ENCODE results near the gene KRTAP10-11.

GRCh38 chr21:44615911-44616590 is 30.2 kb upstream of the KRTAP10-11 start:
- TF ChIP-seq, protein P1, sequence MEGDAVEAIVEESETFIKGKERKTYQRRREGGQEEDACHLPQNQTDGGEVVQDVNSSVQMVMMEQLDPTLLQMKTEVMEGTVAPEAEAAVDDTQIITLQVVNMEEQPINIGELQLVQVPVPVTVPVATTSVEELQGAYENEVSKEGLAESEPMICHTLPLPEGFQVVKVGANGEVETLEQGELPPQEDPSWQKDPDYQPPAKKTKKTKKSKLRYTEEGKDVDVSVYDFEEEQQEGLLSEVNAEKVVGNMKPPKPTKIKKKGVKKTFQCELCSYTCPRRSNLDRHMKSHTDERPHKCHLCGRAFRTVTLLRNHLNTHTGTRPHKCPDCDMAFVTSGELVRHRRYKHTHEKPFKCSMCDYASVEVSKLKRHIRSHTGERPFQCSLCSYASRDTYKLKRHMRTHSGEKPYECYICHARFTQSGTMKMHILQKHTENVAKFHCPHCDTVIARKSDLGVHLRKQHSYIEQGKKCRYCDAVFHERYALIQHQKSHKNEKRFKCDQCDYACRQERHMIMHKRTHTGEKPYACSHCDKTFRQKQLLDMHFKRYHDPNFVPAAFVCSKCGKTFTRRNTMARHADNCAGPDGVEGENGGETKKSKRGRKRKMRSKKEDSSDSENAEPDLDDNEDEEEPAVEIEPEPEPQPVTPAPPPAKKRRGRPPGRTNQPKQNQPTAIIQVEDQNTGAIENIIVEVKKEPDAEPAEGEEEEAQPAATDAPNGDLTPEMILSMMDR (IDR thresholded peaks at IDR 0.05): no peak
- TF ChIP-seq POLR2A (IDR thresholded peaks at IDR 0.05): no peak
